Stomach (tissue), 9 donors: ENCODE results near the gene TAC1. TPM values are rescaled to one million over a fixed set of nuclear protein-coding genes. Genes with fewer than 3 reads are reported as not detected.

Experiments used
- DNase-seq, 2 donors: peaks; one replicate each; pipeline versions ENCODE4 v3.0.0 to v3.0.0-alpha.2; 2013 to 2019
- H3K27ac ChIP-seq, 5 donors: fragments of 200-600 bp in 4 of 5; sonication (generic) in 4 of 5; one replicate each; pipeline ENCODE4 v1.5.1; 2013 to 2019; ENCODE audit warnings: mild to moderate bottlenecking in 1 of 5, moderate library complexity in 1 of 5
- H3K27me3 ChIP-seq, 3 donors: fragments of 200-600 bp; sonication (generic); one replicate each; pipeline ENCODE4 v1.5.1; 2017 to 2019; ENCODE audit warnings: mixed run types in 1 of 3
- H3K36me3 ChIP-seq, 4 donors: fragments of 200-600 bp; sonication (generic); 1 replicate in 3 of 4; 2 replicates in 1 of 4; pipeline ENCODE4 v1.5.1; 2016 to 2019
- H3K4me1 ChIP-seq, 4 donors: fragments of 200-600 bp; sonication (generic); one replicate each; pipeline ENCODE4 v1.5.1; 2016 to 2019
- H3K4me3 ChIP-seq, 4 donors: fragments of 200-600 bp; sonication (generic) in 3 of 4; one replicate each; pipeline ENCODE4 v1.5.1; 2016 to 2019; ENCODE audit warnings: mild to moderate bottlenecking in 1 of 4
- H3K9me3 ChIP-seq, 4 donors: fragments of 200-600 bp; sonication (generic); one replicate each; pipeline ENCODE4 v1.5.1; 2016 to 2019
- EP300 ChIP-seq: sonication (generic); formaldehyde crosslinking; IDR thresholded peaks from one replicate; pipeline ENCODE4 v1.6.1; 2017; ENCODE audit warnings: antibody characterized with exemption
- POLR2A ChIP-seq, 4 donors: fragments of 450-650 bp; IDR thresholded peaks; one replicate each; pipeline ENCODE4 v1.6.1; 2016; ENCODE audit warnings: antibody characterized with exemption in 4 of 4, control low read depth in 2 of 4, mild to moderate bottlenecking in 1 of 4, moderate library complexity in 1 of 4
- POLR2AphosphoS5 ChIP-seq, 3 donors: sonication (generic); formaldehyde crosslinking; IDR thresholded peaks; one replicate each; pipeline ENCODE4 v1.6.1; 2016; ENCODE audit warnings: antibody characterized with exemption in 3 of 3
- WGBS, 5 donors: extraction: QIAGEN DNeasy Blood & Tissue Kit in 3 of 5; methylation state at CpG; one replicate each; pipeline versions ENCODE4 v1.1.5 to v1.1.7; 2013 to 2018; 5-methylcytosine and 5-hydroxymethylcytosine counted together
- intact Hi-C: fragments of 100-400 bp; cut with DNase I; formaldehyde crosslinking; loops from one replicate; pipeline ENCODE4 v1.15.1; 2023; ENCODE audit warnings: low total_unique reads
- polyA plus RNA-seq, 3 donors: library from polyadenylated mRNA; stranded (reverse); fragments of 200-250 nt; gene quantifications; one replicate each; pipeline ENCODE4 v1.2.3, GENCODE V29; 2013
- total RNA-seq, 5 donors: library from RNA; depleted of rRNA; stranded (reverse); fragments of >200 nt; gene quantifications; one replicate each; pipeline versions ENCODE4 v1.1.0 to v1.2.3, GENCODE V29; 2014 to 2016
- TF ChIP-seq, protein P1 (sequence below), 7 experiments: fragments of 450-650 bp in 4 of 7; fragments of 200-600 bp in 3 of 7; sonication (generic) in 3 of 7; IDR thresholded peaks; one replicate each; pipeline ENCODE4 v1.5.1; 2016 to 2019; ENCODE audit warnings: antibody characterized with exemption in 7 of 7, control low read depth in 2 of 7, mild to moderate bottlenecking in 1 of 7
- donor health status: healthy with polysubstance abuse.
- donor health status: Bipolar disorder and iron deficiency.
- donor health status: healthy.

The TAC1 gene
- total and polyA plus RNA-seq, 8 donors: 0.25 to 2.8 (median 1.7) TPM; not detected in 4

DNA sequence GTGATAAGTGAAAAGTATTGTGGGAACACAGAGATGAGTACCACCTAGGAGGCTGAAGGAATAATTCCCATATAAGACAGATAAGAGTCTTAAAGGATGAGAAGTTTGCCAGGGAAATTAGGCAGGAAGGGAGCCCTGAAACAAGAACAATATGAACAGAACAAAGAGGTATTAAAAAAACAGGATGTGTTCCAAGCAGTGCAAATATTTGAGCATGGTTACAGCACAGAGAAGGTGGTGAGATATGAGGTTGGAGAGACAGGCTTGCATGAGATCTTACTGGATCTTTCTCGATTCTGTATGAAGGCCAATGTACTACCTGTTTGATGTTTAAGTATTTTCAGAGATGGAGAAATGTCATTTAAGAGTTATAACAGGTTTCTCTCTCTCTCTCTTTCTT lies 20.3 kb downstream of the TAC1 start:
- no peak for TF ChIP-seq EP300
- TF ChIP-seq POLR2A (IDR thresholded peaks at IDR 0.05): no peak
- TF ChIP-seq POLR2AphosphoS5 (IDR thresholded peaks at IDR 0.05): no peak
- TF ChIP-seq, protein P1, sequence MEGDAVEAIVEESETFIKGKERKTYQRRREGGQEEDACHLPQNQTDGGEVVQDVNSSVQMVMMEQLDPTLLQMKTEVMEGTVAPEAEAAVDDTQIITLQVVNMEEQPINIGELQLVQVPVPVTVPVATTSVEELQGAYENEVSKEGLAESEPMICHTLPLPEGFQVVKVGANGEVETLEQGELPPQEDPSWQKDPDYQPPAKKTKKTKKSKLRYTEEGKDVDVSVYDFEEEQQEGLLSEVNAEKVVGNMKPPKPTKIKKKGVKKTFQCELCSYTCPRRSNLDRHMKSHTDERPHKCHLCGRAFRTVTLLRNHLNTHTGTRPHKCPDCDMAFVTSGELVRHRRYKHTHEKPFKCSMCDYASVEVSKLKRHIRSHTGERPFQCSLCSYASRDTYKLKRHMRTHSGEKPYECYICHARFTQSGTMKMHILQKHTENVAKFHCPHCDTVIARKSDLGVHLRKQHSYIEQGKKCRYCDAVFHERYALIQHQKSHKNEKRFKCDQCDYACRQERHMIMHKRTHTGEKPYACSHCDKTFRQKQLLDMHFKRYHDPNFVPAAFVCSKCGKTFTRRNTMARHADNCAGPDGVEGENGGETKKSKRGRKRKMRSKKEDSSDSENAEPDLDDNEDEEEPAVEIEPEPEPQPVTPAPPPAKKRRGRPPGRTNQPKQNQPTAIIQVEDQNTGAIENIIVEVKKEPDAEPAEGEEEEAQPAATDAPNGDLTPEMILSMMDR (IDR thresholded peaks at IDR 0.05): no peak
- H3K4me3 ChIP-seq: no peak overlapping the region
- H3K9me3 ChIP-seq: no peaks in the 10 kb centered on the region
- intact Hi-C loops: no loop called here
- no peaks in the 10 kb centered on the region for H3K36me3 ChIP-seq
- no peak for DNase-seq
- H3K27me3 ChIP-seq: no peaks in the 10 kb centered on the region
- H3K27ac ChIP-seq: no peak overlapping the region
- no peaks in the 10 kb centered on the region for H3K4me1 ChIP-seq
- WGBS, 5 donors: 25 to 39% (median 32%) methylated on average over 1 of the region's 1 CpG

DNA sequence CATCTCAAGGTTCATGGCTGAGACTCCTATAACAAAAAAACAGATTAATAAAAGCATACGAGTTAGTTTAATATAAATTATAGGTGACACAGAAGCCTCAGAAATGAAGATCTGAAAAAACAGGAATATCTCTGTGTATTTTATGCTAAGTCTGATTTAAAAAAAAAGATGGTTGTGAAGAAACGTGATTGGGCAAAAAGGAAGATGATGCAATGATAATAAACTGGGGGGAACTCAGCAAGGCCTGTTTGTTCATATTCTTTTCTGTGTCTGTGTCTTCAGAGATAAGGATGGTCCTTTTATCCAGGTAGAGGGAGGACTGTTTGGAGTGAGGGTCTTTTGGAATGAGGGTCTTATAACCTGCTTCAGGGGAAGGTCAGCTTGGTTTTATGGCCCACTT lies 25.9 kb downstream of the TAC1 start:
- 74 to 75% (median 74%) methylated on average over 2 of the region's 2 CpGs for WGBS, 5 donors
- H3K9me3 ChIP-seq: no peaks in the 10 kb centered on the region
- H3K4me3 ChIP-seq: no peak overlapping the region
- H3K27ac ChIP-seq: no peak overlapping the region
- no peaks in the 10 kb centered on the region for H3K4me1 ChIP-seq
- TF ChIP-seq EP300: no peak
- TF ChIP-seq, protein P1 (IDR thresholded peaks at IDR 0.05): no peak
- no peak for TF ChIP-seq POLR2AphosphoS5 (IDR thresholded peaks at IDR 0.05)
- TF ChIP-seq POLR2A (IDR thresholded peaks at IDR 0.05): no peak
- no peaks in the 10 kb centered on the region for H3K36me3 ChIP-seq
- no peak for DNase-seq
- no peaks in the 10 kb centered on the region for H3K27me3 ChIP-seq
- intact Hi-C loops: no loop called here

- WGBS, 5 donors: 47 to 68% (median 61%) methylated on average over 5 of the region's 5 CpGs
- Histone ChIP-seq H3K9me3 (no peaks in the 10 kb centered on the region), H3K27me3 (no peaks in the 10 kb centered on the region), H3K27ac (no peak overlapping the region), H3K4me1 (peaks cover 0 to 12% (median 0%) of the 10 kb centered on the region in 4 donors), H3K36me3 (no peaks in the 10 kb centered on the region), H3K4me3 (no peak overlapping the region)
- intact Hi-C loops: no loop called here
- TF ChIP-seq POLR2A (IDR thresholded peaks at IDR 0.05) (no peak), EP300 (no peak), POLR2AphosphoS5 (IDR thresholded peaks at IDR 0.05) (no peak)
- TF ChIP-seq, protein P1 (IDR thresholded peaks at IDR 0.05): no peak
- no peak for DNase-seq
Measured at GRCh38 chr7:97770850-97771249, 39.0 kb downstream of the TAC1 start.

DNA sequence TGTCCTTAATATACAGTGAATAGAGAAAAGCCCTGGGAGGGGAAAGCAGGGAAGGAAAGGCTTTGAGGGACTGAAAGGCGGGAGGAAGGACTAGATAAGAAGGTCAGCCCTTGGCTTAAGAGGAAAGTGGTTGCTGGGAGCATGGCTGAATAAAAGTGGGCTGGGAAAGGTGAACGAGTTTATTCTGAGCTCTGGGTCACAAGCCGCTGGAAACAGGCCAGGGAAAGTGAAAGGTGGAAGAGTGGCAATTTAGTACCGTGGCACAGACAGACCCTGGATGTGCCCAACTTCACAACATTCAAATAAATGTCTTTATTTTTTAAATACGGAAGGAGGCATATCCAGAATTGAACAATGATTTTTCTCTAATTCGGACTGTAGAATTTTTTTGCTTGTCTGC lies 39.7 kb downstream of the TAC1 start:
- no peak overlapping the region for H3K27ac ChIP-seq
- TF ChIP-seq POLR2A (IDR thresholded peaks at IDR 0.05): no peak
- TF ChIP-seq, protein P1 (IDR thresholded peaks at IDR 0.05): no peak
- intact Hi-C loops: no loop called here
- no peaks in the 10 kb centered on the region for H3K36me3 ChIP-seq
- H3K27me3 ChIP-seq: no peaks in the 10 kb centered on the region
- H3K4me3 ChIP-seq: no peak overlapping the region
- H3K4me1 ChIP-seq: peaks cover 0 to 12% (median 0%) of the 10 kb centered on the region in 4 donors
- H3K9me3 ChIP-seq: no peaks in the 10 kb centered on the region
- 47 to 63% (median 50%) methylated on average over 6 of the region's 6 CpGs for WGBS, 5 donors
- peak in 1 of 2 donors; percentile 7 for DNase-seq
